PFSK-1 (cell line): ENCODE results near the gene PIP4K2A.
A peak's percentile ranks its signal among the peaks of the same experiment; 100 is the strongest.

Experiments
- POLR2AphosphoS5 ChIP-seq: IDR thresholded peaks from 2 replicates; pipeline ENCODE4 v1.6.1; 2012; ENCODE audit warnings: low read depth, mild to moderate bottlenecking, control low read depth, low read length, moderate library complexity
- REST ChIP-seq, 2 experiments: IDR thresholded peaks; 2 replicates each; pipeline versions ENCODE4 v1.6.1 to v1.8.0; 2011 to 2012; ENCODE audit warnings: low read depth in 2 of 2, low read length in 2 of 2, control low read depth in 1 of 2, inconsistent platforms in 1 of 2, mild to moderate bottlenecking in 1 of 2, moderate library complexity in 1 of 2; ENCODE audit not compliant: insufficient read depth in 1 of 2
- SIN3A ChIP-seq: IDR thresholded peaks from 2 replicates; pipeline ENCODE4 v1.6.1; 2012; ENCODE audit warnings: mild to moderate bottlenecking, low read length, moderate library complexity, borderline replicate concordance; ENCODE audit not compliant: insufficient read depth
- TAF1 ChIP-seq: IDR thresholded peaks from 2 replicates; pipeline ENCODE4 v1.6.1; 2012; ENCODE audit warnings: low read length, control low read depth, borderline replicate concordance; ENCODE audit not compliant: insufficient read depth

- TF ChIP-seq POLR2AphosphoS5 (no peak), REST (IDR thresholded peaks at IDR 0.05; ENCODE audit: insufficient read depth in 1 of 2, low read depth in 2 of 2, low read length in 2 of 2) (no peak; a peak in 1 of 4 replicates), TAF1 (no peak), SIN3A (peak; percentile 62; the same call in 1 of the 2 replicates)
These were observed 108.2 kb downstream of the PIP4K2A start for GRCh38 chr10:22606164-22606614.
